Spleen (tissue), 7 donors: Measurements from ENCODE around the gene TMEM269.

ENCODE experiments used
- CTCF ChIP-seq, 11 experiments: fragments of 200-600 bp in 7 of 11; fragments of 450-650 bp in 4 of 11; sonication (generic) in 4 of 11; IDR thresholded peaks in 8 of 11; conservative IDR thresholded peaks in 3 of 11; 1 replicate in 7 of 11; 2 replicates in 4 of 11; pipeline versions ENCODE4 v1.4.0 to v1.8.0; 2016 to 2021; ENCODE audit warnings: antibody characterized with exemption in 11 of 11, inconsistent platforms in 4 of 11, mild to moderate bottlenecking in 1 of 11
- POLR2A ChIP-seq, 3 donors: fragments of 450-650 bp; IDR thresholded peaks; one replicate each; pipeline ENCODE4 v1.5.1; 2017; ENCODE audit warnings: antibody characterized with exemption in 3 of 3, mild to moderate bottlenecking in 1 of 3
- POLR2AphosphoS5 ChIP-seq, 3 donors: sonication (generic); formaldehyde crosslinking; IDR thresholded peaks; one replicate each; pipeline ENCODE4 v1.5.1; 2017; ENCODE audit warnings: antibody characterized with exemption in 3 of 3
- donor health status: DM: no; HTN: no; CAD: no; lungs with moderate emphysema.
- donor health status: DM: no; HTN: no; CAD: no.
- donor health status: DM: no; HTN: no; CAD: no.

- TF ChIP-seq POLR2A (IDR thresholded peaks at IDR 0.05): no peak
- TF ChIP-seq CTCF (IDR thresholded peaks at IDR 0.05 in 8 of 11, conservative IDR thresholded peaks at IDR 0.05 in 3 of 11): no peak
- TF ChIP-seq POLR2AphosphoS5 (IDR thresholded peaks at IDR 0.05): peak in 1 of 3 donors; percentile 12
These were observed 36.8 kb upstream of the TMEM269 start for GRCh38 chr1:42748021-42748420.
